ENCODE results near the gene ERGIC3.
"Not testable (repeated sequence)": the region's sequence is repeated elsewhere in the genome, so short reads cannot be mapped to it uniquely, and the experiment has no call there.

ERGIC3 gene

DNA sequence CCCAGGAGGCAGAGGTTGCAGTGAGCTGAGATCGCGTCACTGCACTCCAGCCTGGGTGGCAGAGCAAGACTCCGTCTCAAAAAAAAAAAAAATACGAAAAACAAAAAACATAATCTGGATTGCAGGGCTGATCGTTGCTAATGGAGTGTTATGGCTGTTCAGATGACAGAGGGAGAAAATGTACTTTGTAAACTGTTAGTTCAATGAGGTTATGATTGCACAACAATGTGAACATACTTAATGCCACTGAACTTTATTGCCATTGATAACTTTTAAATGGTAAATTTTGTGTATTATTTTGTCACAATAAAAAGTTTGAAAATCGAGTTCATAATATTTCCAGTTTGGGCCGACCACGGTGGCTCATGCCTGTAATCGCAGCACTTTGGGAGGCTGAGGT, 22.9 kb upstream of the ERGIC3 start:
- no peak for DNase-seq

DNA sequence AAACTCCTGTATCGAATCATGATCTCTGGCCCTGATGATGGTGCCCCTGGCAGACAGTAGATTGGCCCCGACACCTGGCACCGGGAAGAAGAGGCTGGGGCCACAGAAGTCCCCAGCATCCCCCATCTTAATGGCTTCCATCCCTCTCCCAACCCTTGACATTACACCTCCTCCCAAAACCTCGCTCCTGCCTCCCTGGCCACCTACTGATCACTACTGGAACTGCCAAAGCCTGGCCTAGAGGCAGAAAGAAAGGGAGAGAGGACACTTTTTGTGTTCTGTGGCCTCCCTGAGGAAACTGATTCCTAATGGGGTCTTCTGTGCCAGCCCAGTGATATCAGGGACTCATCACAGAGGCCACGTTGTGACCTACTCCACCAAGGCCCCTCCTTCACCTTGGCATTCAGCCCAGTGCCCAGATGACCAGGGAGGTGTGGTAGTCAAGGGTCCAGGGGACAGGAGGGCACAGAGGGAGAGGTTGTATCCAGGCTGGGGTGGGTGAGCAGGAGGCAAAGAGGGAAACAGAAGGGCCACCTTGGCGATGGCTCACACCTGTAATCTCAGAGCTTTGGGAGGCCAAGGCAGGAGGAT, 18.5 kb upstream of the ERGIC3 start:
- no peak for DNase-seq

DNA sequence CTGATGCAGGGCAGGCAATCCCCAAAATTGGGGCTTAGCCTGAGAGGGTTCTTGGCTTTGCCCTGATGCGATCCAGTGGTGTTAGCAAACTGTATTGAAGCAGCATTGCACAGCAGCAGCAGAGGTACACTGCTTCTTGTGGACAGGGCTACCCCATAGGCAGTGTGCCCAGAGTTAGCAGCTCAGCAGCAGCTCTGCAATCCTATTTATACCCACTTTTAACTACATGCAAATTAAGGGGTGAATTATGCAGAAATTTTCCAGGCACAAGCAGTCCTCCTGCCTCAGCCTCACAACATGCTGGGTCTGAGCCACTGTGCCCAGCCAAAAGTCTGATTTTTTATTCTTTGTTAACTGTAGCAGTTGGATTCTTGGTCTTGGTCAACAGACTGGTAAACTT, 16.2 kb upstream of the ERGIC3 start:
- no peak for DNase-seq

DNA sequence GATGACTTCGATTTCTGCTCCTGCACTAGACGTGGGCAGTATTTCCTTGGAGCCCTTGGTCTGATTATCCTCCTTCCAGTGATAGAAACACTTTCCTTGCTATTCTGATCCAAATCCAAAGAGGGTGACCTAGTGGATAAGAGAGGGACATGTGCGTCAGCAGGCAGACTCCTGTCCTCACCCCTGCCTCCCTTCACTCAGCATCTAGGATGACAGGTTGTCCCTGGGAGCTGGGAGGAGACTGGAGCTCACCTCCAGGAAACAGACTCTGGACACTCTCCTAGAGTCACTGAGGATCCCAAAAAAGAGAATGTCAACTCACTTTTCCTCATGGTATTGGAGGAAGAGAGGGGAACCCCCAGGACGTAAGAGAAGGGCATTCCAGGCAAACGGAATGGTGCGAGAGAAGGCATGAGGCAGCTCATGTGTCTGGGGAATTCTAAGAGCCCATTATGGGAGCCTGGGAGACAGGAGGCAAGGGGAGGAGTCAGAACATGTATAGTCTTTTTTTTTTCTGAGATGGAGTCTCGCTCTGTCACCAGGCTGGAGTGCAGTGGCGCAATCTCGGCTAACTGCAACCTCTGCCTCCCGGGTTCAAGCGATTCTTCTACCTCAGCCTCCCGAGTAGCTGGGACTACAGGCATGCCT, 14.6 kb upstream of the ERGIC3 start:
- DNase-seq, result no peak

- no peak for DNase-seq
Observed at GRCh38 chr20:35529552-35529951, 12.3 kb upstream of the ERGIC3 start, which contains the start of gene C20orf173. C20orf173 (minus strand) TSS chr20:35529652; CDS start chr20:35529373, 279 bp downstream.

DNA sequence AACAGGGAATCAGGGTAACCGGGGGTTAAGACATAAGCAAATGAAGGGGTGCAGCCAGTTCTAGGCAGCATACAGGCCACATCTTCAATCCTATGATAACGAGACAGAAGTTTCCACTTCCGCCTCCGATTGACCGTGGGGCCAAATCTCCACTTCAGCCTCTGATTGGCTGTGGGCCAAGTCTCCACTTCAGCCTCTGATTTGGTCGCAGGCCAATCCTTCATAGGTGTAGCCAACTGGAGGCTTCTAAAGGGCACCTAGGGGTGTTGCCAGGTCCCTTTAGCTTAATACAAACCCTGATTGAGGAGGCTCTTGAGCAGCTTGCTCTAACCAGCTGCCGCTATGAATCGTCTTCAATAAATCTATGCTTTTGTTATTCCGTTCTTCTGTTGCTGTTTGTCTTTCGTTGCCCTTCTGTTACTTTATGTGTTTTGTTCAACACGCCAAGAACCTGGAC, 2.1 kb upstream of the ERGIC3 start:
- DNase-seq, result no peak

DNA sequence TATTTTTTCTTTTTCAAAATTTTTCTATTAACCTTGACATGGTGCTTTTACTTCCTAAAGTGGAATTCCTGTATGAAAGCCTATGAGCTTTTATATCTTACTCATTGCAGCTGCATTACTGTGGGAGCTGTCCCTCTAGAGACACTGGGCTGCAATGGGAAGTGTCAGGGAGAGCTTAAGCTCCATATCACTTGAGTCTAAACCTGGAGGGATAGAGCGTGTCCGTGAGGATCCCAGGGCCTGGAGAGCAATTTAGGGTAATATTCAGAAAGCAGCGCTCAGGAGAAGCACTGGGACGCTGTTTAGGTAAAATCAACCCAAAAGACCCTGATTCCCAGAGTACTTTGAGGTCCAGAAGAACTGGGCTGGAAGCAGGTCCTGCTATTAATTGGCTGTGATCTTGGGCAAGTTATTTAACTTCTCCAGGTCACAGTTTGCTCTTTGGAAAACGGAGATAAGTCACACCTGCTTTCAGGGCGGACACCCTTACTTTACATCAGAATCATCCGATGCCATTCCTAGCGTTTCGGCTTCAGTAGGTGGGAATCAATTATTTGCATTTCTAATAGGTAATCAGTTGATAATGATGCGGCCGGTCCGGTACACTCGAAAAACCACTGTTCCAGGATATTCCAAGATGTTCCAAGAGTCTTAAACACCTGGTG, 628 bp upstream of the ERGIC3 start:
- DNase-seq, result no peak

GRCh38 chr20:35542990-35543389, 1.1 kb downstream of the ERGIC3 start:
- no peak for DNase-seq

- DNase-seq, result no peak
Observed at GRCh38 chr20:35544436-35544835, 2.6 kb downstream of the ERGIC3 start.

GRCh38 chr20:35544941-35545340, 3.1 kb downstream of the ERGIC3 start:
- not testable (repeated sequence) for DNase-seq

GRCh38 chr20:35546127-35546526, 4.2 kb downstream of the ERGIC3 start:
- no peak for DNase-seq

DNA sequence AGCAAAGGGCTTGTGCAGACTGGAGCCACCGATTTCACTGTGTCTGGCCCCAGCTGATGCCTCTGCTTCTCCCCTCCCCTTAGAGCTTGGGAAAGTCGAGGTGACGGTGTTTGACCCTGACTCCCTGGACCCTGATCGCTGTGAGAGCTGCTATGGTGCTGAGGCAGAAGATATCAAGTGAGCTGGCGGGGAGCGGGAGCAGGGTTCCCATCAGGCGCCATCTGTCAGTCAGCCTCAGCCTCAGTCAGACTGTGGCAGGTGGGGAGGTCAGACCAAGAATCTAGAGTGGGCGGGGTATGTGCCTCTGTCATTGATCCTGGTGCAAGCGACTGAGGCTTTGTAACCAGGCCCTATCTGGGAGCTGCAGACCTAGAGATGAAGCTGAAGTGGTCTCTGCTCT, 5.5 kb downstream of the ERGIC3 start:
- DNase-seq, result no peak

- no peak for DNase-seq
Observed at GRCh38 chr20:35551503-35551902, 9.6 kb downstream of the ERGIC3 start.

DNA sequence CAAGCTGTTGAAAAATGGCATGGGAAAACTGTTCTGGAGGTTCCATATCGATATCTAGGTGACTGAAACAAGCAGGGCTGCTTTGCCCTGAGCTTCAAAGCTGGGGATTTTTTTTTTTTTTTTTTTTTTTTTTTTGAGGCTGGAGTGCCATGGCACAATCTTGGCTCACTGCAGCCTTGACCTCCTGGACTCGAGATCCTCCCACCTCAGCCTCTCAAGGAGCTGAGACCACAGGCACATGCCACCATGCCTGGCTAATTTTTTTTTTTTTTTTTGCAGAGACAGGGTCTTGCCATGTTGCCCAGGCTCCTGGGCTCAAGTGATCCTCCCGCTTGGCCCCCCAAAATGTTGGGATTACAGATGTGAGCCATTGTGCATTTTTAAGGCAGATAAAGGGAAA, 11.0 kb downstream of the ERGIC3 start:
- no peak for DNase-seq

DNA sequence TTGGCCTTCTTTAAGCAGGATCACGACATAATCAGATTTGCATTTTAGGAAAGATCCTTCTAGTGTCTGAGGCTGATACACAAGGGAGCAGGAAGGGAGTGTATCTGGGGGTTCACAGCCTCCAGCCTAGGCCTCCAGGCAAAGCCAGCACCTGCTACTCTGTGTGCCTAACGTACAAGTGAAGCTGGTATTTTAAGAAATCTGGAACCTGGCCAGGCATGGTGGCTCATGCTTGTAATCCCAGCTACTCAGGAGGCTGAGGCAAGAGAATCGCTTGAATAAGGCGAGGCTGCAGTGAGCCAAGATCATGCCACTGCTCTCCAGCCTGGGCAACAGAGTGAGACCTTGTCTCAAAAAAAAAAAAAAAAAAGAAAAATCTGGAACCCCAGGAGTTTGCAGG, 13.6 kb downstream of the ERGIC3 start:
- not testable (repeated sequence) for DNase-seq

DNA sequence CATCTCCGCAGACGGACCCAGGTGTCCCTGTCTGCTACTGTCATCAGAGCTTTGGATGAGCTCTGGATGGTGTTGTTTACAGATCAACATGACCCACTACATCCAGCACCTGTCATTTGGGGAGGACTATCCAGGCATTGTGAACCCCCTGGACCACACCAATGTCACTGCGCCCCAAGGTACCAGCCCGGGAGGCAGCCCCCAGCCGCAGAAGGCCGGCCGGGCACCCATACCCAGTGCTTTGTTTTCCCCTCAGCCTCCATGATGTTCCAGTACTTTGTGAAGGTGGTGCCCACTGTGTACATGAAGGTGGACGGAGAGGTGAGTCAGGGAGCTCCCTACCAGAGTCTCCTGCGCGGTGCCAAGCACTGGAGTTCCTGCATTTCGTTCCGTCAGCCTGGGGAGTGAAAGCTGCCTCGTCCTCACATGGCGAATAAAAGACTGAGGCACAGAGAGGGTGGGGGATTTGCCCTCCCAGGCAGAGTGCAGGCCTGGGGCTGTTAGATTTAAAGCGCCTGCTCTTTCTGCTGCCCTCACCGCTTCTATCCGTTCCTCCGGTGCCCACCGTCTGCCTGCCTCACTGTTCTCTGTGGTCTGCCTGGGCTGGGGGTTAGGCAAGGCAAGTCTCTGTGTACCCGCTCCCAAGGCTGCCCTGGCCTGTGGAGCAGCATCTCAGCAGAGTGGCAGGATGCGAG, 14.2 kb downstream of the ERGIC3 start:
- DNase-seq, result no peak

DNA sequence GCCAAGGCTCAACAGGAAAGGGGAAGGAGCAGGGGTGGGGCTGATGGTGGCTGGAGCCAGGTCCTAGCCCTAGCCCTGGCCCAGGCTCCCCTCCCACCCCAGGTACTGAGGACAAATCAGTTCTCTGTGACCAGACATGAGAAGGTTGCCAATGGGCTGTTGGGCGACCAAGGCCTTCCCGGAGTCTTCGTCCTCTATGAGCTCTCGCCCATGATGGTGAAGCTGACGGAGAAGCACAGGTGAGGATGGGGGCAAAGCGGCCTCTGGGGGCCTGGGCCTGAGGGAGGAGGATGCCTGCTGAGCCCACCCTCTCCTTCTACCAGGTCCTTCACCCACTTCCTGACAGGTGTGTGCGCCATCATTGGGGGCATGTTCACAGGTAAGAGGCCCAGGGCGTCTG, 15.0 kb downstream of the ERGIC3 start:
- no peak for DNase-seq

- DNase-seq, result no peak
Observed at GRCh38 chr20:35558451-35558850, 16.6 kb downstream of the ERGIC3 start.

DNA sequence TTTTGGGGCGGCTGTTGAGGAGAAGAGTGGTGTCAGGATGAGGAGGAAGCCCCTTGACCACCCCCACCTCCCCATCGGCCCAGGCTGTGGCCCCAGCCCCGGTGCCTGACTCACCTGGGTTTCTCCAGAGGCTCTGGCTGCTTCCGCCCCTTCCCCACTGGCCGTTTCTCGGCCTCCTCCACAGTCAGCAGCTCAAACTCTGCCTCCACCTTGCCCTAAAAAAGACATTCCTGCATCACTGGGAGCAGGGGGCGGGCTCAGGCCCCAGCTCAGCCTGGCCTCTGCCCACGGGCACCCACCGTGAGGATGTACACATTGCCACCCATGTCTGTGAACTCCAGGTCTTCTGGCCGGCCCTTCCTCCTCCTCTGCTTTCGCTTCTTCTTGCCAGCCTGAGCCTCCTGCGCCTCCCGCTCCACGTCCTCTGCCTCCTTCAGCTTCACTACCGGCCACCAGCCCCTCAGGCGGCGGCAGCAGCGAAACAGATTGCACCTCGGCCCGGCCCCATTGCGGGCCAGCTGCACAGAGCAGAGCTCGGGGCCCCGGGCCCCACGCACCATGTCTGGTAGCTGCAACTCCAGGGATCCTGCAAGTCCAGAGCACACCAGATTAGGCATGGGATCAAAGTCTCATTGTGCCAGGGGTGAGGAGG, 17.3 kb downstream of the ERGIC3 start:
- no peak for DNase-seq

GRCh38 chr20:35560105-35560511, 18.2 kb downstream of the ERGIC3 start:
- DNase-seq, result no peak

DNA sequence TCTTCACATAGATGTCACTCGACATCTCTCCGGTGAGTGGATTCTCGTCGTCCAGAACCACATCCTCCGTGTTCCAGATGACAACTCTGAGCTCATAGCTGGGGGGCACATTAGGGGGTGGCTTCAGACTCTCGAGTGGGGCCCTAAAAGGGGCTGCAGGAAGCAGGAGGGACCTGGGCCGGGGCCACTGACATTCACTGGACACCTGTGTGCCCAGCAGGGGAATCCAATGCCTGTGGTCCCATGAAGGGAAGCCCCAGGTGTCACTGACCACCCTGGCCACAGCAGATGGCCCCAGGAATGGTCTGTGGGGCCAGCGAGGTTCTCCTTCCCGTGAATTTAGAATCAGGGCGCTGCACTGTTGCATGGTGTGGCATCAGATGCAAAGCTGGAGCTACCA, 18.7 kb downstream of the ERGIC3 start:
- no peak for DNase-seq

DNA sequence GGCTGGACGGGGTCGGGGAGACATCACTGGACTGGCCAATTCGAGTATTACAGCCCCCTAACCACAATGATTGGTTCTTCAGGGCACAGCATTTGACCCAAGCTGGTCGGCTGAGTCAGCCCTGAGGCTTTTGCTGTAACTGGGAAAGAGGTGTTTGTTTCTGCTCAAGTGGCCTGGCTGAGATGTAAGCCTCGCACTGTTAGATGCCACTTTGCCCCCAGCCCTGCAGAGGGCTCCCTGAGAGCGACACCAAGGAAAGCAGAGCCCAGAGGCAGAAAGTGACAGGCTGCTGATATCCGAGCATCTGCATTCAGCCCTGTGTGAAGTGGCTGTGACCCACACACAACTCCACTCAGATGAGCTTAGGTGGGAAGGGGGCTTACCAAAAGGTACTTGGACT, 19.4 kb downstream of the ERGIC3 start:
- no peak for DNase-seq

GRCh38 chr20:35561671-35562070, 19.8 kb downstream of the ERGIC3 start:
- no peak for DNase-seq

All from central memory CD4-positive, alpha-beta T cell (primary cell).